GM12891 (cell line): ENCODE data around the gene MAP3K2.
"Not testable (repeated sequence)": the region's sequence is repeated elsewhere in the genome, so short reads cannot be mapped to it uniquely, and the experiment has no call there.

Source experiments
- DNase-seq: peaks from one replicate; pipeline ENCODE4 v3.0.0; 2011; ENCODE audit warnings: low spot score; ENCODE audit not compliant: insufficient read length
- FAIRE-seq: peaks from 2 replicates; lab custom pipeline; 2011; peaks lifted over from hg19 to GRCh38; lab: Jason Lieb, UNC
- PAX5 ChIP-seq: IDR thresholded peaks from 2 replicates; pipeline ENCODE4 v1.6.1; 2011; ENCODE audit warnings: low read length, moderate library complexity, mild to moderate bottlenecking; ENCODE audit not compliant: insufficient read depth, severe bottlenecking
- POLR2A ChIP-seq: IDR thresholded peaks from 2 replicates; pipeline ENCODE4 v1.6.1; 2011; ENCODE audit warnings: low read depth, low read length, control low read depth
- POLR2AphosphoS5 ChIP-seq: IDR thresholded peaks from 2 replicates; pipeline ENCODE4 v1.6.1; 2011; ENCODE audit warnings: low read depth, low read length, control low read depth
- POU2F2 ChIP-seq: IDR thresholded peaks from 2 replicates; pipeline ENCODE4 v1.6.1; 2011; ENCODE audit warnings: low read depth, mild to moderate bottlenecking, control low read depth, low read length, moderate library complexity
- SPI1 ChIP-seq: IDR thresholded peaks from 2 replicates; pipeline ENCODE4 v1.6.1; 2011; ENCODE audit warnings: low read depth, low read length, control low read depth
- TAF1 ChIP-seq: IDR thresholded peaks from 2 replicates; pipeline ENCODE4 v1.6.1; 2011; ENCODE audit warnings: low read depth, low read length, control low read depth

The MAP3K2 gene

DNA sequence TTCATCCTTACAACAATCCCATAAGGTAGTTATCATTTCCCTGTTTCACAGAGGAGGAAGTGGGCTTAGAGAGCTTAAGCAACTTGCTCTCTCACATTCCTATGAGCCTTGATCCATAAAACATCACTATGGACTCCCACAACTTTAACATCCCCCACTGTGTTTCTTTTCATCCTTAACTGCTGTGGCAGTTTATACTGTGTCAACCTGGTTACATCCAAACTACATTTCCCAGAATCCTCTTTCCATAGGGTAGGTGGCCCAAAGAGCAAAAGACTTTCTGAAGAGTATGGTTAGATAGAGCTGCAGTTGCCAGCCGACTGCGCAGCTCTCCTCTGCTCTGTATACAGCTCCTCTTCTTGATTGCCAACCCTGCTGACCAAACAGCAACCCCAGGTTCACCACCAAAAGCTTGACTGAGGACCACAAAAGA is 22.5 kb downstream of the MAP3K2 start:
- FAIRE-seq (peak; percentile 52), DNase-seq (no peak)
- TF ChIP-seq POLR2A: no peak
- no peak for TF ChIP-seq TAF1

DNA sequence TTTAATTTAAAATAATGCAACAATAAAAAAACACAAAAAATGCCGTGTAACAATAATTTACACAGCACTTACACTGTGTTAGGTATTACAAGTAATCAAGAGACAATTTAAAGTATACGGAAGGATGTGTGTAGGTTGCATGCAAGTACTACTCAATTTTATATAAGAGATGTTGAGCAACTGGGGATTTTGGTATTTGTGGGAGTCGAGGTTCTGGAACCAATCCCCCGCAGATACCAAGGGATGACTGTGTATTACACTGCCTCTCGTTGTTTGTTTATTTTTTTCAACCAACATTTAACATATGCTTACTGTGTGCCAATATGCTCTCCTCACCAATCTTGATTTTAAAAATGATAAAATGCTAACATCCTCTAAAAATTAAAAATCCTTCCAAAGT is 24.8 kb downstream of the MAP3K2 start:
- FAIRE-seq (no peak), DNase-seq (no peak)
- TF ChIP-seq POU2F2 (no peak), POLR2A (no peak), PAX5 (no peak), TAF1 (no peak), SPI1 (no peak), POLR2AphosphoS5 (no peak)

DNA sequence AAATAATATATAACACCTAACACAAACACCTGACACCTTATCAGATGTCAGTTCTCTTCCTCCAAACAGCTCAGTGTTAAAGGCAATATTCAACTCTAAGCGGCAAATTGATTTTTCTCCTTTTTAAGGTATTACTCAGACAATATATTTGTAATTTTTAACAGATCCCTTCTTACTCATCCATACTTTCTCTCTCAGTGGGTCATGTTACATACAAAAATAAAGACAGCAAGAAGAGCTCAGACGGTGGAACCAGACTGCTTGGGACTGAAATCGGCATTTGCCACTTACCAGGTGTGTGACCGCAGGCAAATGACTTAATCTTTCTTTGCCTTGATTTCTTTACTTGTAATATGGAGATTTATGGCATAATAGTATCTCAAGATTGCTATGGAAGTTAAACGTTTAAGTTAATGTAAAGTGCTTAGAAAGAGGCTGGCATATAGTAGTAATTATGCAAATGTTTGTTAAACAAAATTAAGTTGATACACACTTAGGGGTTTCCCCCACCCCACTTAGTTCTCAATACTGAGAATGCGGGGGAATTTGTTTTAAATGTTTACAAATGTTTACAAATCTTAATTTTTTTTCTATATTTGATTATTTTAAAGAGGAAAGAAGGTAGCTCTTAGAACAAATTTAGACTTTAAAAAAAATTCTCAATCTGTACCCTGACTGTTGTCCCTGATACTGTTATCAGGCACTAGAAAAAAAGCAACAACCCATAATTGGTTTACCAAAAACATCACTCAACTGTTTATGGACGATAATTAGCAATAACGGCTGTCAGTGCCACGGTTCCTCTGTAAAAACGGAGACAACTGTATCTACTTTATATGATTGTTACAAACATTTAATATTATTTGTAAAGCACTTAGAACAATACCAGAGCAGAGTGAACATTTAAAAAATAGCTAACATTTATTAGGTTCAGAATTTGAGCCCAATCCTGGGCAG is 25.6 kb downstream of the MAP3K2 start:
- TF ChIP-seq POLR2A (no peak), PAX5 (no peak), TAF1 (no peak), POU2F2 (no peak), SPI1 (no peak), POLR2AphosphoS5 (no peak)
- no peak for FAIRE-seq
- no peak for DNase-seq

DNA sequence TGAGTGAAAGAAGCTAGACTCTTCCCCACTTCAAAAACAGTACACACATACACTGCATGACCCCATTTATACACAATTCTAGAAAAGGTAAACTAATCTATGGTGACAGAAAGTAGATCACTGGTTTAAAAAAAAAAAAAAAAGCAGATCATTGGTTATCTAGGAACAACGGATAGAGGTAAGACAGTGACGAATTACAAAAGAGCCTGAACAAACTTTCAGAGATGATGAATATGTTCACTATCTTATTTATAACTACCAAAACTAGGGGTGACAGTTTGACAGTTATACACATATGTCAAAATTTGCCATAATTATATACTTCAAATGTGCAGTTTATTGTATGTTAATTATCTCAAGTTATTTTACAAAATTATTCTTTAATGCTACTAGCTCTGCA is 27.5 kb downstream of the MAP3K2 start:
- TF ChIP-seq PAX5 (no peak), POLR2A (no peak), POLR2AphosphoS5 (no peak), SPI1 (no peak), TAF1 (no peak), POU2F2 (no peak)
- no peak for DNase-seq
- FAIRE-seq: no peak

DNA sequence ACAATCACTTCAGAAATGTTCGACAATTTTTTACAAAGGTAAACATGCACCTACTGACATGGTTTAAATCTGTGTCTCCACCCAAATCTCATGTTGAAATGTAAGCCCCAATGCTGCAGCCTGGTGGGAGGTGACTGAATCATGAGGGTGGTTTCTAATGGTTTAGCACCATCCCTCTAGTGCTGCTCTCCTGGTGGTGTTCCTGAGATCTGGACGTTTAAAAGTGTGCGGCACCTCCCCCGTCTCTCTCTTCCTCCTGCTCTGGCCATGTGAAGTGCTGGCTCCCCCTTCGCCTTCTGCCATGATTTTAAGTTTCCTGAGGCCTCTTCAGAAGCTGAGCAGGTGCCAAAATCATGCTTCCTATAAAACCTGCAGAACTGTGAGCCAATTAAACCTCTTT is 28.3 kb downstream of the MAP3K2 start:
- FAIRE-seq: no peak

DNA sequence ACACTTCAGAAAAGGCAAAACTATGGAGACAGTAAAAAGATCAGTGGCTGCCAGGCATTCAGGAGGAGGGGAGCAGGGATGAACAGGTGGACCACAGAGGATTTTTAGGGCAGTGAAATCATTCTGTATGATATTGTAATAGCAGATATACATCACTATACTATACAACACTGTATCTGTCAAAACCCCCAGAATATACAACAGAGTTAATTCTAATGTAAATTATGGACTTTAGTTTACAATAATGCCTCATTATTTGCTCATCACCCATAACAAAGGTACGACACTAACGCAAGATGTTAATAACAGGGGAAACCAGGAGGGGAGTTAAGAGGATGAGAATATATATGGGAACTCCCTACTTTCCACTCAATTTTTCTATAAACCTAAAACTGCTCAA is 28.8 kb downstream of the MAP3K2 start:
- DNase-seq (no peak), FAIRE-seq (no peak)
- TF ChIP-seq PAX5: no peak
- no peak for TF ChIP-seq POLR2AphosphoS5
- no peak for TF ChIP-seq POLR2A
- TF ChIP-seq SPI1: no peak
- no peak for TF ChIP-seq POU2F2
- TF ChIP-seq TAF1: no peak

More for the DNA sequence above, 28.3 kb downstream of the MAP3K2 start:
- no peak for DNase-seq
- TF ChIP-seq POLR2AphosphoS5 (no peak), POU2F2 (no peak), POLR2A (no peak), TAF1 (no peak), SPI1 (no peak), PAX5 (no peak)

DNA sequence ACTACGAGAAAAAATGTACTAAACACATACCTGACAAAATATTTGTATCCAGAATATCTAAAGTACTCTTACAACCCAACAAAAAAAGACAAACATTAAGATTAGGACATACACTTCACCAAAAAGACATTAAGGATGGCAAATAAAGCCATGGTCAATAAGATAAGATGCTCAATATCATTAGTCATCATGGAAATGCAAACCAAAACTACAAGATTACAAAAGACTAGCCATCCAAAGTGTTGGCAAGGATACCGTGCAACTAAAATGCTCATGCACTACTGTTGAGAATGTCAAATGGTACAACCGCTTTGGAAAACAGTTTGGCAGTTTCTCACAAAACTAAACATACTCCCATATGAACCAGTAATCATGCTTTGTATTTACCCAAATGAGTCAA is 29.7 kb downstream of the MAP3K2 start:
- FAIRE-seq: no peak
- no peak for TF ChIP-seq POU2F2
- no peak for TF ChIP-seq SPI1
- TF ChIP-seq PAX5: no peak
- no peak for TF ChIP-seq POLR2A
- TF ChIP-seq TAF1: no peak
- no peak for TF ChIP-seq POLR2AphosphoS5
- no peak for DNase-seq

DNA sequence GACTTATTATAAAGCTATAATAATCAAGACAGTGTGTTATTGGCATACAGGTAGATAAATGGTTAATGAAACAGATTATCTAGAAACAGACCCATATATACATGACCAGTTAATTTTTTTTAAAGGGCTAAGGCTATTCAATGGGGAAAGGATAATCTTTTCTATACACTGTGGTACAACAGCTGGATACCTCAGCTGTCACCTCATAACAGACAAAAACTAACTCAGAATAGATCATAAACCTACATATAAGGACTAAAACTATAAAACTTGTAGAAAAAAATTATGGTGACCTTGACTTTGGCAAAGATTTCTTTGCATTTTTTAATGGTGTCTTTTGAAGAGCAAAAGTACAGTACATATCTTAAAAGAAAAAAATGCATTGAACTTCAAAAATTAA is 30.2 kb downstream of the MAP3K2 start:
- DNase-seq (no peak), FAIRE-seq (no peak)
- TF ChIP-seq TAF1 (no peak), SPI1 (no peak), POLR2AphosphoS5 (no peak), POU2F2 (no peak), PAX5 (no peak), POLR2A (no peak)

DNA sequence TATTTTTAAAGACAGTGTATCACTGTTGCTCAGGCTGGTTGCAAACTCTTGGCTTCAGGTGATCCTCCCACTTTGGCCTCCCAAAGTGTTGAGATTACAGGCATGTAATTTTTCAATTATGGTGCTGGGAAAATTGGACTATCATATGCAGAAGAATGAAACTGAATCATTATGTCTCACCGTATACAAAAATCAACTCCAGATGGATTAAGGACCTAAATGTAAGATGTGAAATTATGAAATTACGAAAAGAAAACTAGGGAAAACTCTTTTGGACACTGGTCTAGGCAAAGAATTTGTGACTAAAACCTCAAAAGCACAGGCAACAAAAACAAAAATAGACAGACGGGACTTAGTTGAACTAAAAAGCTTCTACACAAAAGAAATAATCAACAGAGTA is 31.2 kb downstream of the MAP3K2 start:
- TF ChIP-seq POLR2A: no peak
- no peak for TF ChIP-seq POU2F2
- DNase-seq: no peak
- no peak for FAIRE-seq

DNA sequence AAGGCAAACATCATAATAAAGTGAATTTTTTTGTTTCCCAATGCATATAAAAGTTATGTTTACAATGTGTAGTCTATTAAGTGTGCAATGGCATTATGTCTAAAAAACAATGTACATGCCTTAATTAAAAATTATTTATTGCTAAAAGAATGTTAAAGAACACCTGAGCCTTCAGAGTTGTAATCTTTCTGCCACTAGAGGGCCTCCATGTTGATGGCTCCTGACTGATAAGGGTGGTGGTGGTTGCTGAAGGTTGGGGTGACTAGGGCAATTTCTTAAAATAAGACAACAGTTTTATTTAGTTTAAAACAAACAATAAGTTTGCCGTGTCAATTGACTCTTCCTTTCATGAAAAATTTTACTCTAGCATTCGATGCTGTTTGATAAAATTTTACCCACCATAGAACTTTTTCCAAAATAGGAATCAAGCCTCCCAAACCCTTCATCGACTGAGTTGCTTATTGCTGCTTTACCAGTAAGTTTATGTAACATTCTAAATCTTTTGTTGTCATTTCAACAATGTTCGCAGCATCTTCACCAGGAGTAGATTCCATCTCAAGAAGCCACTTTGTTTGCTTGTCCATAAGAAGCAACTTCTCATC is 32.3 kb downstream of the MAP3K2 start:
- DNase-seq (peak; percentile 10), FAIRE-seq (no peak)
- TF ChIP-seq SPI1 (no peak), POU2F2 (no peak), POLR2A (no peak), TAF1 (no peak), POLR2AphosphoS5 (no peak), PAX5 (no peak)

DNA sequence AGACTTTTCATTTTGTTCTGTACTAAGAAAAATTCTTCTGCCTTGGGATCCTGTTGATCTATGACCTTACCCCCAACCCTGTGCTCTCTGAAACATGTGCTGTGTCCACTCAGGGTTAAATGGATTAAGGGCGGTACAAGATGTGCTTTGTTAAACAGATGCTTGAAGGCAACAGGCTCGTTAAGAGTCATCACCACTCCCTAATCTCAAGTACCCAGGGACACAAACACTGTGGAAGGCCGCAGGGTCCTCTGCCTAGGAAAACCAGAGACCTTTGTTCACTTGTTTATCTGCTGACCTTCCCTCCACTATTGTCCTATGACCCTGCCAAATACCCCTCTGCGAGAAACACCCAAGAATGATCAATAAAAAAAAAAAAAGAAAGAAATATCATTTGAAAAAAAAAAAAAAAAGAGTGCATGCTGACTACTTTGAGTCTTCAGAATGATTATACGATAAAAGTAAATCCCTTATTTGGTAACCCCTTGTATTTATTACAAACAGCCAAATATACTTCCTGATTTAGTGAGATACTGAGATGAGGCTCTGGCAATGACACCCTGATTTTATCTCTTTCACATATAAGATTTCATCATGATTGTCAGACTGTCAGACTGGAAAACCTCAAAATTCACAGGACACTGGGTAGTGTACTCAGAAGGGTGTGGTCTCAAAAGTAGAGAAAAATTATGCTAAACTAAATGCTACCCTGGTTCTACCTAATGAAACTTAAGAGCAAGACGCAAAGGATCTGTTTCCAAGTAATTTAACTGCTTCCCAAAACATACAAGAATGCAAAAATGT is 33.7 kb downstream of the MAP3K2 start:
- not testable (repeated sequence) for DNase-seq, FAIRE-seq

DNA sequence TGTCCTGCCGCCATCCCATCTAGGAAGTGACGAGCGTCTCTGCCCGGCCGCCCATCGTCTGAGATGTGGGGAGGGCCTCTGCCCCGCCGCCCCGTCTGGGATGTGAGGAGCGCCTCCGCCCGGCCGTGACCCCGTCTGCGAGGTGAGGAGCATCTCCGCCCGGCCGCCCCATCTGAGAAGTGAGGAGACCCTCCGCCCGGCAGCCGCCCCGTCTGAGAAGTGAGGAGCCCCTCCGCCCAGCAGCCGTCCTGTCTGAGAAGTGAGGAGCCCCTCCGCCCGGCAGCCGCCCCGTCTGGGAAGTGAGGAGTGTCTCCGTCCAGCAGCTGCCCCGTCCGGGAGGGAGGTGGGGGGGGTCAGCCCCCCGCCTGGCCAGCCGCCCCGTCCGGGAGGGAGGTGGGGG is 34.6 kb downstream of the MAP3K2 start:
- FAIRE-seq, DNase-seq: not testable (repeated sequence)
